Fibroblast of skin of left quadriceps (primary cell): ENCODE measurements around the gene FOXA1.
"Not testable (repeated sequence)": the region's sequence is repeated elsewhere in the genome, so short reads cannot be mapped to it uniquely, and the experiment has no call there.

Experiments
- DNase-seq, 2 experiments: peaks; one replicate each; pipeline ENCODE4 v3.0.0-alpha.2; 2013; ENCODE audit warnings: low read depth in 2 of 2

The FOXA1 gene

DNA sequence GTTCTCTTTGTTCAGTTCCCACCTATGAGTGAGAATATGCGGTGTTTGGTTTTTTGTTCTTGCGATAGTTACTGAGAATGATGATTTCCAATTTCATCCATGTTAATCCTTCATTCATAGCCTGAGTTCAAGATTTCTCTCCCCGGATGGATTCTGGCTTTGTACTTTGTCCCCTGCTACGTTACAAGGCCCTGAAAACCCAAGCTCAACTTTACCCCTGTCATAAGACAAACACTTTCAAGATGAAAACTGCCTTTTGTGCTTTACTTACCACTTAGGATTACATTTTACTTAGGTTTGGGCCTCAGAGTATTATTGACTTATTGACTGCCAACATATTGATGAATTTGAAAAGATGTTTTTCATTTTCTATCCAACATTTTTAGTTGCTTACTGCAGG lies 36.3 kb downstream of the FOXA1 start:
- no peak for DNase-seq

DNA sequence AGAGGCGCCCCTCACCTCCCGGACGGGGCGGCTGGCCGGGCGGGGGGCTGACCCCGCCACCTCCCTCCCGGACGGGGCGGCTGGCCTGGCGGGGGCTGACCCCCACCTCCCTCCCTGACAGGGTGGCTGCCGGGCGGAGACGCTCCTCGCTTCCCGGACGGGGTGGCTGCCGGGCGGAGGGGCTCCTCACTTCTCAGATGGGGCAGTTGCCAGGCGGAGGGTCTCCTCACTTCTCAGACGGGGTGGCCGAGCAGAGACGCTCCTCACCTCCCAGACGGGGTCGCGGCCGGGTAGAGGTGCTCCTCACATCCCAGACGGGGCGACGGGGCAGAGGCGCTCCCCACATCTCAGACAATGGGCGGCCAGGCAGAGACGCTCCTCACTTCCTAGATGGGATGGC lies 39.5 kb downstream of the FOXA1 start:
- DNase-seq: not testable (repeated sequence)

GRCh38 chr14:37553935-37554550 lies 41.0 kb downstream of the FOXA1 start:
- DNase-seq: no peak

- DNase-seq: no peak
Observed at GRCh38 chr14:37551119-37551518, 43.9 kb downstream of the FOXA1 start.

DNA sequence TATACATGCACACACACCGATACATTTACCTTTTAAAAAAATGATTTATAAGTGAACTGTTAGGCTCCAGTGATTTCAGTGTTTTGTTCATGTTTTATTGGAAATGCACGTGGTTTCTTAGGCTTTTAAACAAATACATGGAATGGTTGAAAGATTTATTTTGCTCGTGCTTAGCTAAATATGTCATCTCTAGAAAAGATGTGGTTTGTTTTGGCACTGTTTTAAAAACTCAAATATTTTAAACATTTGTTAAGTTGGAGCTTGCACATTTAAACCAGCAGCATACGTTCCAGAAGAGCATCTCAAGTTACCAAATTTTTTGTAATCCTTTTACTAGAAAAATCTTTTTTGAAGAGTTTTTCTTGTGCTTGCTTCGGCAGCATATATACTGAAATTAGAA lies 44.5 kb downstream of the FOXA1 start:
- DNase-seq: peak; percentile 81 to 84

GRCh38 chr14:37546621-37547447 lies 48.2 kb downstream of the FOXA1 start:
- DNase-seq: peak; percentile 47 to 61

DNA sequence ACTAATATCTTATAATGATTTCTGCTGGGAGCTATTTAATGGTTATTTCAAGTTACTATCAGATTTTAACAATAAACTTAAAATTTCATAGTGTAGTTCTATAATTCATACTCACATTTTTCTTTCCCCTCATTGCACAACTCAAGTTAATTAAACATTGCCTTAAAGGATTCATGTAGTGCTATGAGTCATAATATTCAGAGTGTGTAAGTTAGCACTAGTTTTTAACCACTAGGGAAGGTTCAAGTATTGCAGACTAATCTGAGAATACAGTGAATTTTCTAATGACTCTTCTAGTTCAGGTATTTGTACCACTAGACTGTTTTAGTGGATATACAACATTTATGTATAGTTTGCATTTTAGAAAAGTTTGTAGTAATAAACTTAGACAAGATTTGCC lies 49.9 kb downstream of the FOXA1 start:
- no peak for DNase-seq

DNA sequence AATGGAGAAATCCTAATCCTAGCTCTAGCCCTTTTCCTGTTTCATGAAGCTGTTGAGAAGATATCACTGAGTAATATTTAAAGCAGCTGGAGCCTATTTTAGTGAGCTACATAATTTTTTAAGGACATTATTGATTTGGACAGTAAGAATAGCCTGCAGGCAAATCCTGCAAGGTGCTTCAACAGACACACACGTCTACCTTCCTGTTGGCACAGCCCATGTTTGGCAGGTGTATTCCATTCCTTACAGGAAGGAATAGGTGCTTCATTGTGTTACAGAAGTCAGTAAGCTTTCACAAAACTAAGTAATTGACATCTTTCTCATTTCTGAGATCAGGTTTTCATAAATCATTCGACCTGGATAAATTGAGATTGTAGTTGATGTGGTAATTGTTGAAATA lies 50.6 kb downstream of the FOXA1 start:
- no peak for DNase-seq

- no peak for DNase-seq
Observed at GRCh38 chr14:37539992-37540391, 55.1 kb downstream of the FOXA1 start.
